Left ventricle myocardium inferior (tissue), 1 donor: ENCODE measurements around the gene KRT80. TPM values are rescaled to one million over a fixed set of nuclear protein-coding genes. Genes with fewer than 3 reads are reported as not detected.

Experiments
- DNase-seq: peaks from one replicate; pipeline ENCODE4 v3.0.0-alpha.2; 2020
- H3K27ac ChIP-seq: fragments of 200-600 bp; replicated peaks from 2 replicates; pipeline ENCODE4 v1.8.0; 2021
- H3K27me3 ChIP-seq: fragments of 200-600 bp; 2 replicates; pipeline ENCODE4 v1.8.0; 2021; ENCODE audit warnings: low read depth
- H3K36me3 ChIP-seq: fragments of 200-600 bp; 2 replicates; pipeline ENCODE4 v1.8.0; 2021
- H3K4me1 ChIP-seq: fragments of 200-600 bp; 2 replicates; pipeline ENCODE4 v1.8.0; 2021
- H3K4me3 ChIP-seq: fragments of 200-600 bp; 2 replicates; pipeline ENCODE4 v1.8.0; 2021; ENCODE audit warnings: mild to moderate bottlenecking, moderate library complexity
- H3K9me3 ChIP-seq: fragments of 200-600 bp; replicated peaks from 2 replicates; pipeline ENCODE4 v1.8.0; 2021
- CTCF ChIP-seq: fragments of 200-600 bp; IDR thresholded peaks from 2 replicates; pipeline ENCODE4 v1.8.0; 2021; ENCODE audit warnings: antibody characterized with exemption, mild to moderate bottlenecking, borderline replicate concordance
- intact Hi-C: fragments of 100-400 bp; cut with micrococcal nuclease; formaldehyde crosslinking; loops from one replicate; pipeline ENCODE4 v1.11.0; 2022
- total RNA-seq: library from RNA; stranded (reverse); fragmentation: NEBNext Ultra II Directional; extraction: Animal tissue kit (Norgen Biotek cat#: 25700); gene quantifications from one replicate; pipeline ENCODE4 v1.2.1, GENCODE V29; 2021
- donor health status: DM: no; HTN: yes; CAD: no; lungs with severe emphysema.

KRT80 gene
- total RNA-seq, 1 donor from 2014 or later: not detected

- H3K27me3 ChIP-seq: peaks cover 74% of the 10 kb centered on the region
- no peaks in the 10 kb centered on the region for H3K36me3 ChIP-seq
- TF ChIP-seq CTCF: no peak
- no peak overlapping the region for H3K4me3 ChIP-seq
- H3K27ac ChIP-seq: no peak overlapping the region
- H3K9me3 ChIP-seq: no peaks in the 10 kb centered on the region
- peak; percentile 42 for DNase-seq
- peaks cover 36% of the 10 kb centered on the region for H3K4me1 ChIP-seq
- intact Hi-C loops: no loop called here
Measured at GRCh38 chr12:52230364-52231281, 38.8 kb upstream of the KRT80 start.

- Histone ChIP-seq H3K4me1 (peaks cover 36% of the 10 kb centered on the region), H3K27ac (no peak overlapping the region), H3K9me3 (no peaks in the 10 kb centered on the region), H3K27me3 (peaks cover 72% of the 10 kb centered on the region), H3K4me3 (no peak overlapping the region), H3K36me3 (no peaks in the 10 kb centered on the region)
- intact Hi-C loops: no loop called here
- TF ChIP-seq CTCF: no peak
- DNase-seq: no peak
Measured at GRCh38 chr12:52229836-52230343, 38.1 kb upstream of the KRT80 start.

GRCh38 chr12:52228931-52229330, 37.1 kb upstream of the KRT80 start:
- no peak for TF ChIP-seq CTCF
- peaks cover 36% of the 10 kb centered on the region for H3K4me1 ChIP-seq
- DNase-seq: no peak
- peaks cover 72% of the 10 kb centered on the region for H3K27me3 ChIP-seq
- H3K27ac ChIP-seq: no peak overlapping the region
- no peaks in the 10 kb centered on the region for H3K36me3 ChIP-seq
- no peak overlapping the region for H3K4me3 ChIP-seq
- no peaks in the 10 kb centered on the region for H3K9me3 ChIP-seq
- intact Hi-C loops: no loop called here

- Histone ChIP-seq H3K4me1 (peaks cover 32% of the 10 kb centered on the region), H3K4me3 (no peak overlapping the region), H3K27ac (no peak overlapping the region), H3K9me3 (no peaks in the 10 kb centered on the region), H3K36me3 (no peaks in the 10 kb centered on the region), H3K27me3 (peaks cover 68% of the 10 kb centered on the region)
- TF ChIP-seq CTCF: no peak
- intact Hi-C loops: no loop called here
- no peak for DNase-seq
Measured at GRCh38 chr12:52228366-52228765, 36.6 kb upstream of the KRT80 start.

- TF ChIP-seq CTCF: no peak
- intact Hi-C loops: no loop called here
- no peak overlapping the region for H3K27ac ChIP-seq
- H3K4me1 ChIP-seq: peaks cover 25% of the 10 kb centered on the region
- peaks cover 66% of the 10 kb centered on the region for H3K27me3 ChIP-seq
- no peaks in the 10 kb centered on the region for H3K36me3 ChIP-seq
- H3K4me3 ChIP-seq: no peak overlapping the region
- no peaks in the 10 kb centered on the region for H3K9me3 ChIP-seq
- no peak for DNase-seq
Measured at GRCh38 chr12:52227606-52228166, 35.9 kb upstream of the KRT80 start.
